GM23338 (cell line): Measurements from ENCODE around the gene EPB41L5.
"Not testable (repeated sequence)": the region's sequence is repeated elsewhere in the genome, so short reads cannot be mapped to it uniquely, and the experiment has no call there.

Source experiments
- CREB1 ChIP-seq: fragments of 250-450 bp; sonication (Bioruptor Pico); IDR thresholded peaks from 2 replicates; pipeline ENCODE4 v1.5.0; 2020; ENCODE audit warnings: low read depth, mild to moderate bottlenecking, moderate library complexity
- EZH2 ChIP-seq: fragments of 200-600 bp; sonication (generic); IDR thresholded peaks from one replicate; pipeline ENCODE4 v1.8.0; 2017; ENCODE audit warnings: antibody characterized with exemption, mild to moderate bottlenecking, low read depth; ENCODE audit not compliant: unreplicated experiment
- EZH2phosphoT487 ChIP-seq: fragments of 200-600 bp; sonication (generic); IDR thresholded peaks from one replicate; pipeline ENCODE4 v1.8.1; 2018; ENCODE audit warnings: antibody characterized with exemption; ENCODE audit not compliant: unreplicated experiment
- JUNB ChIP-seq: IDR thresholded peaks from one replicate; pipeline ENCODE4 v1.6.1; 2016; ENCODE audit warnings: antibody characterized with exemption; ENCODE audit not compliant: unreplicated experiment
- POLR2AphosphoS5 ChIP-seq: IDR thresholded peaks from 2 replicates; pipeline ENCODE4 v1.6.1; 2016; ENCODE audit warnings: antibody characterized with exemption, low read depth
- ZNF331 ChIP-seq: fragments of 250-450 bp; sonication (Bioruptor Pico); IDR thresholded peaks from 2 replicates; pipeline ENCODE4 v1.5.0; 2020; ENCODE audit warnings: low read depth, mild to moderate bottlenecking, moderate library complexity
- TF ChIP-seq, protein P1 (sequence below), 2 experiments: fragments of 200-600 bp in 1 of 2; sonication (generic) in 1 of 2; conservative IDR thresholded peaks; 2 replicates each; pipeline versions ENCODE4 v1.5.1 to v1.6.1; 2016 to 2017; ENCODE audit warnings: antibody characterized with exemption in 2 of 2, low read depth in 2 of 2, mild to moderate bottlenecking in 2 of 2, moderate library complexity in 1 of 2
- TF ChIP-seq, protein P2 (sequence below): IDR thresholded peaks from 2 replicates; pipeline ENCODE4 v1.6.1; 2016; ENCODE audit warnings: antibody characterized with exemption
- TF ChIP-seq, protein P3 (sequence below): fragments of 250-450 bp; sonication (Bioruptor Pico); IDR thresholded peaks from 2 replicates; pipeline ENCODE4 v1.5.0; 2020; ENCODE audit warnings: mild to moderate bottlenecking, moderate library complexity

DNA sequence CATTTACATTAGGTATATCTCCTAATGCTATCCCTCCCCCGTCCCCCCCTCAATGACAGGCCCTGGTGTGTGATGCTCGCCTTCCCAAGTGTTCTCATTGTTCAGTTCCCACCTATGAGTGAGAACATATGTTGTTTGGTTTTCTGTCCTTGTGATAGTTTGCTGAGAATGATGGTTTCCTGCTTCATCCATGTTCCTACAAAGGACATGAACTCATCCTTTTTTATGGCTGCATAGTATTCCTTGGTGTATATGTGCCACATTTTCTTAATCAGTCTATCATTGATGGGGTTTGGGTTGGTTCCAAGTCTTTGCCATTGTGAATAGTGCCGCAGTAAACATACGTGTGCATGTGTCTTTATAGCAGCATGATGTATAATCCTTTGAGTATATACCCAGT, 32.9 kb downstream of the EPB41L5 start:
- TF ChIP-seq CREB1 (CRISPR knock-in tag); POLR2AphosphoS5; EZH2; ZNF331 (CRISPR knock-in tag); JUNB; EZH2phosphoT487: not testable (repeated sequence)
- TF ChIP-seq, protein P1, sequence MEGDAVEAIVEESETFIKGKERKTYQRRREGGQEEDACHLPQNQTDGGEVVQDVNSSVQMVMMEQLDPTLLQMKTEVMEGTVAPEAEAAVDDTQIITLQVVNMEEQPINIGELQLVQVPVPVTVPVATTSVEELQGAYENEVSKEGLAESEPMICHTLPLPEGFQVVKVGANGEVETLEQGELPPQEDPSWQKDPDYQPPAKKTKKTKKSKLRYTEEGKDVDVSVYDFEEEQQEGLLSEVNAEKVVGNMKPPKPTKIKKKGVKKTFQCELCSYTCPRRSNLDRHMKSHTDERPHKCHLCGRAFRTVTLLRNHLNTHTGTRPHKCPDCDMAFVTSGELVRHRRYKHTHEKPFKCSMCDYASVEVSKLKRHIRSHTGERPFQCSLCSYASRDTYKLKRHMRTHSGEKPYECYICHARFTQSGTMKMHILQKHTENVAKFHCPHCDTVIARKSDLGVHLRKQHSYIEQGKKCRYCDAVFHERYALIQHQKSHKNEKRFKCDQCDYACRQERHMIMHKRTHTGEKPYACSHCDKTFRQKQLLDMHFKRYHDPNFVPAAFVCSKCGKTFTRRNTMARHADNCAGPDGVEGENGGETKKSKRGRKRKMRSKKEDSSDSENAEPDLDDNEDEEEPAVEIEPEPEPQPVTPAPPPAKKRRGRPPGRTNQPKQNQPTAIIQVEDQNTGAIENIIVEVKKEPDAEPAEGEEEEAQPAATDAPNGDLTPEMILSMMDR (conservative IDR thresholded peaks at IDR 0.05; ENCODE audit: low read depth in 2 of 2): not testable (repeated sequence)
- TF ChIP-seq, protein P2, sequence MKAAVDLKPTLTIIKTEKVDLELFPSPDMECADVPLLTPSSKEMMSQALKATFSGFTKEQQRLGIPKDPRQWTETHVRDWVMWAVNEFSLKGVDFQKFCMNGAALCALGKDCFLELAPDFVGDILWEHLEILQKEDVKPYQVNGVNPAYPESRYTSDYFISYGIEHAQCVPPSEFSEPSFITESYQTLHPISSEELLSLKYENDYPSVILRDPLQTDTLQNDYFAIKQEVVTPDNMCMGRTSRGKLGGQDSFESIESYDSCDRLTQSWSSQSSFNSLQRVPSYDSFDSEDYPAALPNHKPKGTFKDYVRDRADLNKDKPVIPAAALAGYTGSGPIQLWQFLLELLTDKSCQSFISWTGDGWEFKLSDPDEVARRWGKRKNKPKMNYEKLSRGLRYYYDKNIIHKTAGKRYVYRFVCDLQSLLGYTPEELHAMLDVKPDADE: not testable (repeated sequence)
- TF ChIP-seq, protein P3, sequence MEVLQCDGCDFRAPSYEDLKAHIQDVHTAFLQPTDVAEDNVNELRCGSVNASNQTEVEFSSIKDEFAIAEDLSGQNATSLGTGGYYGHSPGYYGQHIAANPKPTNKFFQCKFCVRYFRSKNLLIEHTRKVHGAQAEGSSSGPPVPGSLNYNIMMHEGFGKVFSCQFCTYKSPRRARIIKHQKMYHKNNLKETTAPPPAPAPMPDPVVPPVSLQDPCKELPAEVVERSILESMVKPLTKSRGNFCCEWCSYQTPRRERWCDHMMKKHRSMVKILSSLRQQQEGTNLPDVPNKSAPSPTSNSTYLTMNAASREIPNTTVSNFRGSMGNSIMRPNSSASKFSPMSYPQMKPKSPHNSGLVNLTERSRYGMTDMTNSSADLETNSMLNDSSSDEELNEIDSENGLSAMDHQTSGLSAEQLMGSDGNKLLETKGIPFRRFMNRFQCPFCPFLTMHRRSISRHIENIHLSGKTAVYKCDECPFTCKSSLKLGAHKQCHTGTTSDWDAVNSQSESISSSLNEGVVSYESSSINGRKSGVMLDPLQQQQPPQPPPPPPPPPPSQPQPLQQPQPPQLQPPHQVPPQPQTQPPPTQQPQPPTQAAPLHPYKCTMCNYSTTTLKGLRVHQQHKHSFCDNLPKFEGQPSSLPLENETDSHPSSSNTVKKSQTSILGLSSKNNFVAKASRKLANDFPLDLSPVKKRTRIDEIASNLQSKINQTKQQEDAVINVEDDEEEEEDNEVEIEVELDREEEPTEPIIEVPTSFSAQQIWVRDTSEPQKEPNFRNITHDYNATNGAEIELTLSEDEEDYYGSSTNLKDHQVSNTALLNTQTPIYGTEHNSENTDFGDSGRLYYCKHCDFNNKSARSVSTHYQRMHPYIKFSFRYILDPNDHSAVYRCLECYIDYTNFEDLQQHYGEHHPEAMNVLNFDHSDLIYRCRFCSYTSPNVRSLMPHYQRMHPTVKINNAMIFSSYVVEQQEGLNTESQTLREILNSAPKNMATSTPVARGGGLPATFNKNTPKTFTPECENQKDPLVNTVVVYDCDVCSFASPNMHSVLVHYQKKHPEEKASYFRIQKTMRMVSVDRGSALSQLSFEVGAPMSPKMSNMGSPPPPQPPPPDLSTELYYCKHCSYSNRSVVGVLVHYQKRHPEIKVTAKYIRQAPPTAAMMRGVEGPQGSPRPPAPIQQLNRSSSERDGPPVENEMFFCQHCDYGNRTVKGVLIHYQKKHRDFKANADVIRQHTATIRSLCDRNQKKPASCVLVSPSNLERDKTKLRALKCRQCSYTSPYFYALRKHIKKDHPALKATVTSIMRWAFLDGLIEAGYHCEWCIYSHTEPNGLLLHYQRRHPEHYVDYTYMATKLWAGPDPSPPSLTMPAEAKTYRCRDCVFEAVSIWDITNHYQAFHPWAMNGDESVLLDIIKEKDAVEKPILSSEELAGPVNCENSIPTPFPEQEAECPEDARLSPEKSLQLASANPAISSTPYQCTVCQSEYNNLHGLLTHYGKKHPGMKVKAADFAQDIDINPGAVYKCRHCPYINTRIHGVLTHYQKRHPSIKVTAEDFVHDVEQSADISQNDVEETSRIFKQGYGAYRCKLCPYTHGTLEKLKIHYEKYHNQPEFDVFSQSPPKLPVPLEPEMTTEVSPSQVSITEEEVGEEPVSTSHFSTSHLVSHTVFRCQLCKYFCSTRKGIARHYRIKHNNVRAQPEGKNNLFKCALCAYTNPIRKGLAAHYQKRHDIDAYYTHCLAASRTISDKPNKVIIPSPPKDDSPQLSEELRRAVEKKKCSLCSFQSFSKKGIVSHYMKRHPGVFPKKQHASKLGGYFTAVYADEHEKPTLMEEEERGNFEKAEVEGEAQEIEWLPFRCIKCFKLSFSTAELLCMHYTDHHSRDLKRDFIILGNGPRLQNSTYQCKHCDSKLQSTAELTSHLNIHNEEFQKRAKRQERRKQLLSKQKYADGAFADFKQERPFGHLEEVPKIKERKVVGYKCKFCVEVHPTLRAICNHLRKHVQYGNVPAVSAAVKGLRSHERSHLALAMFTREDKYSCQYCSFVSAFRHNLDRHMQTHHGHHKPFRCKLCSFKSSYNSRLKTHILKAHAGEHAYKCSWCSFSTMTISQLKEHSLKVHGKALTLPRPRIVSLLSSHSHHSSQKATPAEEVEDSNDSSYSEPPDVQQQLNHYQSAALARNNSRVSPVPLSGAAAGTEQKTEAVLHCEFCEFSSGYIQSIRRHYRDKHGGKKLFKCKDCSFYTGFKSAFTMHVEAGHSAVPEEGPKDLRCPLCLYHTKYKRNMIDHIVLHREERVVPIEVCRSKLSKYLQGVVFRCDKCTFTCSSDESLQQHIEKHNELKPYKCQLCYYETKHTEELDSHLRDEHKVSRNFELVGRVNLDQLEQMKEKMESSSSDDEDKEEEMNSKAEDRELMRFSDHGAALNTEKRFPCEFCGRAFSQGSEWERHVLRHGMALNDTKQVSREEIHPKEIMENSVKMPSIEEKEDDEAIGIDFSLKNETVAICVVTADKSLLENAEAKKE: not testable (repeated sequence)
